Common myeloid progenitor, CD34-positive (primary cell): ENCODE results near the gene KIF17.

Experiments used
- CTCF ChIA-PET: fragments of 350-600 bp; sonication (Branson Sonifier 250); formaldehyde crosslinking; loops from one replicate; lab custom pipeline; 2021; ENCODE audit warnings: antibody characterized with exemption; lab: Charles Lee
- POLR2A ChIA-PET: fragments of 350-600 bp; sonication (Branson Sonifier 250); formaldehyde crosslinking; loops from one replicate; lab custom pipeline; 2021; ENCODE audit warnings: antibody characterized with exemption; lab: Charles Lee
- DNase-seq, 3 donors: peaks; one replicate each; pipeline versions ENCODE4 v3.0.0 to v3.0.0-alpha.2; 2013
- H3K27ac ChIP-seq, 2 experiments: 1 replicate in 1 of 2; 2 replicates in 1 of 2; pipeline ENCODE4 v1.7.0; 2013; ENCODE audit warnings: inconsistent platforms in 2 of 2, low read length in 2 of 2, mild to moderate bottlenecking in 2 of 2, low read depth in 1 of 2, moderate library complexity in 1 of 2; ENCODE audit not compliant: severe bottlenecking in 2 of 2, insufficient read depth in 1 of 2, poor library complexity in 1 of 2
- H3K27me3 ChIP-seq, 5 experiments: replicated peaks in 2 of 5; 1 replicate in 3 of 5; 2 replicates in 2 of 5; pipeline versions ENCODE4 v1.6.1 to v1.7.0; 2013; ENCODE audit warnings: low read length in 4 of 5, mild to moderate bottlenecking in 2 of 5, moderate library complexity in 2 of 5, inconsistent platforms in 1 of 5; ENCODE audit not compliant: insufficient read depth in 5 of 5, control insufficient read depth in 4 of 5
- H3K36me3 ChIP-seq, 4 experiments: 1 replicate in 2 of 4; 2 replicates in 2 of 4; pipeline versions ENCODE4 v1.6.1 to v1.7.0; 2013; ENCODE audit warnings: low read length in 3 of 4, control low read depth in 1 of 4, mild to moderate bottlenecking in 1 of 4; ENCODE audit not compliant: control insufficient read depth in 4 of 4, insufficient read depth in 4 of 4
- H3K4me1 ChIP-seq, 4 experiments: 1 replicate in 3 of 4; 2 replicates in 1 of 4; pipeline versions ENCODE4 v1.6.1 to v1.7.1; 2013; ENCODE audit warnings: low read length in 3 of 4, mild to moderate bottlenecking in 3 of 4, control low read depth in 1 of 4, inconsistent platforms in 1 of 4, moderate library complexity in 1 of 4; ENCODE audit not compliant: control insufficient read depth in 4 of 4, insufficient read depth in 4 of 4; ENCODE audit errors: control extremely low read depth in 1 of 4
- H3K4me3 ChIP-seq, 7 experiments: 1 replicate in 4 of 7; 2 replicates in 3 of 7; pipeline versions ENCODE4 v1.5.1 to v1.7.0; 2013; ENCODE audit warnings: mild to moderate bottlenecking in 7 of 7, low read length in 6 of 7, moderate library complexity in 6 of 7, inconsistent platforms in 2 of 7, low read depth in 2 of 7, control low read depth in 1 of 7; ENCODE audit not compliant: insufficient read depth in 4 of 7, control insufficient read depth in 1 of 7; ENCODE audit errors: extremely low read depth in 1 of 7
- H3K9me3 ChIP-seq, 5 experiments: 1 replicate in 4 of 5; 2 replicates in 1 of 5; pipeline versions ENCODE4 v1.6.1 to v1.7.1; 2013; ENCODE audit warnings: low read length in 4 of 5, mild to moderate bottlenecking in 2 of 5, inconsistent platforms in 1 of 5, low read depth in 1 of 5, moderate library complexity in 1 of 5; ENCODE audit not compliant: control insufficient read depth in 4 of 5, insufficient read depth in 2 of 5; ENCODE audit errors: control extremely low read depth in 1 of 5
- WGBS: methylation state at CpG from one replicate; pipeline ENCODE4 v1.1.5; 2013; ENCODE audit not compliant: insufficient coverage; 5-methylcytosine and 5-hydroxymethylcytosine counted together

KIF17 gene

GRCh38 chr1:20615946-20616846 is 101.6 kb downstream of the KIF17 start:
- Histone ChIP-seq H3K4me1 (no peaks in the 10 kb centered on the region), H3K27me3 (no peaks in the 10 kb centered on the region), H3K36me3 (no peaks in the 10 kb centered on the region), H3K4me3 (no peak overlapping the region), H3K9me3 (no peaks in the 10 kb centered on the region), H3K27ac (no peak overlapping the region)
- no peak for DNase-seq
- ChIA-PET CTCF (no interaction called here), POLR2A (no interaction called here)
- 87% methylated on average over 14 of the region's 20 CpGs for WGBS

GRCh38 chr1:20614131-20614579 is 103.7 kb downstream of the KIF17 start:
- CTCF ChIA-PET = interaction anchor here (2.6 kb wide), 1 partner anchor 18 kb away, joined by 10 read pairs; the partner anchor contains the start of gene PINK1
- Histone ChIP-seq H3K27ac (no peak overlapping the region), H3K36me3 (no peaks in the 10 kb centered on the region), H3K4me1 (no peaks in the 10 kb centered on the region), H3K4me3 (no peak overlapping the region), H3K27me3 (no peaks in the 10 kb centered on the region), H3K9me3 (no peaks in the 10 kb centered on the region)
- POLR2A ChIA-PET = no interaction called here
- 90% methylated on average over 3 of the region's 3 CpGs for WGBS
- DNase-seq = no peak
